SU-DHL-6 (cell line): Measurements from ENCODE around the gene LRRC47.

Source experiments
- CTCF ChIP-seq: fragments of 200-600 bp; sonication (generic); IDR thresholded peaks from one replicate; pipeline ENCODE4 v1.5.1; 2017; ENCODE audit warnings: antibody characterized with exemption, mild to moderate bottlenecking, low read length, moderate library complexity; ENCODE audit not compliant: insufficient read depth, poor library complexity, severe bottlenecking
- EZH2phosphoT487 ChIP-seq: fragments of 200-600 bp; sonication (generic), shearing (Covaris generic); conservative IDR thresholded peaks from 2 replicates; pipeline ENCODE4 v1.6.1; 2018; ENCODE audit warnings: mild to moderate bottlenecking, antibody characterized with exemption, low read length, moderate library complexity, mixed read lengths

GRCh38 chr1:3744646-3745045, 51.7 kb downstream of the LRRC47 start:
- TF ChIP-seq CTCF (no peak), EZH2phosphoT487 (no peak)
